Measurements from ENCODE around the gene WDR88.

- TF ChIP-seq RFX5 (IDR thresholded peaks at IDR 0.05; ENCODE audit: borderline replicate concordance, low read depth, low read length): no peak
- TF ChIP-seq POLR2A (IDR thresholded peaks at IDR 0.05; ENCODE audit: control extremely low read depth in 1 of 2, low read depth in 2 of 2, low read length in 2 of 2): no peak
- no peak for TF ChIP-seq JUND (IDR thresholded peaks at IDR 0.05; ENCODE audit: low read length)
- no peak for TF ChIP-seq RNF2 (IDR thresholded peaks at IDR 0.05; ENCODE audit: borderline replicate concordance, low read depth, low read length, missing control alignments, poor library complexity, severe bottlenecking)
- no peak for TF ChIP-seq EP300 (IDR thresholded peaks at IDR 0.05; ENCODE audit: borderline replicate concordance in 1 of 2, low read depth in 2 of 2, low read length in 2 of 2)
- no peak for TF ChIP-seq CTCF (IDR thresholded peaks at IDR 0.05; ENCODE audit: control extremely low read depth in 1 of 3, insufficient read depth in 1 of 3, low read depth in 1 of 3, low read length in 3 of 3)
- no peak for TF ChIP-seq CHD1 (IDR thresholded peaks at IDR 0.05; ENCODE audit: low read depth, low read length)
- TF ChIP-seq FOSL1 (IDR thresholded peaks at IDR 0.05; ENCODE audit: insufficient read depth, low read depth, low read length): no peak
- TF ChIP-seq TAF1 (IDR thresholded peaks at IDR 0.05; ENCODE audit: low read depth, low read length): no peak
- TF ChIP-seq SRF (IDR thresholded peaks at IDR 0.05; ENCODE audit: low read depth, low read length): no peak
- TF ChIP-seq POLR2AphosphoS5 (IDR thresholded peaks at IDR 0.05; ENCODE audit: low read depth, low read length): no peak
- no peak for TF ChIP-seq EZH2 (IDR thresholded peaks at IDR 0.05; ENCODE audit: low read depth, low read length, severe bottlenecking)
- no peak for TF ChIP-seq JUN (IDR thresholded peaks at IDR 0.05; ENCODE audit: low read depth, low read length)
- no peak for TF ChIP-seq GABPA (IDR thresholded peaks at IDR 0.05; ENCODE audit: borderline replicate concordance, insufficient read depth, low read length)
These were observed 13.3 kb upstream of the WDR88 start for GRCh38 chr19:33118643-33119042.

All from H1 (cell line).